Activated T-helper 1 cell treated with Interleukin-2 at 50 U/mL for 16 hours (primary cell): Measurements from ENCODE around the gene SH3PXD2A.
"Not testable (repeated sequence)": the region's sequence is repeated elsewhere in the genome, so short reads cannot be mapped to it uniquely, and the experiment has no call there.

Source experiments
- DNase-seq: peaks from one replicate; pipeline ENCODE4 v3.0.0-alpha.2; 2020; ENCODE audit warnings: low read depth

SH3PXD2A gene

DNA sequence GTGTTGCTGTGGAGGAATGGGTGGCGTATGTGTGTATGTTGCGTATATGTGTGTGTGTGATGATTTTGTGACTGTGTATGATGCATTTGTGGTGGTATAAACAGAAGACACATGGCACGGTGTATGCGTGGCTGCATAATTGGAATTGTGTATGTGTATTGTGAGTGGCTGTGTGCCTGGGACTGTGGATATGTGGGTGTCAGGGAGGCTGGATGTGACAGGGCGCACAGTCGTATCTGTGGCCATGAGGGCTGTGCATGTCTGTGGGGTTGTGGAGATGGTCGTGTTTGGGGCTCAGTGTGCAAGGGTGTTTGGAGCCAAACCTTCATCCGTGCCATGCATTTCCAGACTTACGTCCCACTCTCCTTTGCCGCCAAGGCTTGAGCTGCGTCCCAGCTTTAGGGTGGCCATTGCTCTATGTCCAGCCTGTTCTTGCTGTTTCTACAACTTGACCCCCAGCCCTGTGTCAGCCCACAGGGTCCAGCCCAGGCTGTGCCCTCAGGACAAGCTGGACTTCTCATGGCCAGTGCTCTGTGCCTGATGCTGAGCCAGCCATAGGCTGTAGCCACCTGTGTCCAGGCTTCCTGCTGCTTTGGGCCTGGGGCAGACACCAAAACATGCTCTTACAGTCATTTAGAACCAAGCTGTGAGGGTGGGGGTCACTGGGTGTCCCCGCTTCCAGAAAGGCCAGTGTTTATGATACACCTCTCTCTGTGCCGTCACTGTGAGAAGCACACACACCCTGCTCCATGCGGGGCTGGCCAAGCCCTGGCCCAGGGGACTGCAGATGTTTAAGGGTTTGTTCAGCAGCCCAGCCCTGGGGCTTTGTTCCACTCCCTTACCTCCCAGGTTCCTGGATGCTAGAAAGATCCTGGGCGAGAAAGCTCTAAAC, 234.2 kb downstream of the SH3PXD2A start:
- DNase-seq, result no peak

DNA sequence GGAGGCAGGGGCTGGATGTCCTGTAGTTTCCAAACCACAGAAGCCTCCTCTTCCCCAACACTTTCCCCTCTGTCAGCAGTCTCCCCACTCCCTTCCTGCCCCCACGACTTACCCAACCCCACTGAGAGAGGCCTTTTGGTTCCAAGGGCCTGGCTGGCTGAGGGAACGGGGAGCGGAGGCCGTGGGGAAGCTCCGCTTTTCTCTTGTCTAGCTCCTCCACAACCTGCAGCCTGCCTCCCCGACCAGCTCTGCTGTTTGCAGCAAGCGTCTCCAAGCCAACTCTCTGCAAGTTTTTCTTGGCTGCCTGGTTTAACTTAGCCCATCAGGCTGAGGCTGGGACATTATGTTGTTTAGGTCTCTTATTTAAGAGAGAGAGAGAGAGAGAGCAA, 235.0 kb downstream of the SH3PXD2A start:
- no peak for DNase-seq

- no peak for DNase-seq
Measured at GRCh38 chr10:103619424-103620351, 235.7 kb downstream of the SH3PXD2A start.

GRCh38 chr10:103618575-103619423, 236.6 kb downstream of the SH3PXD2A start:
- no peak for DNase-seq

DNA sequence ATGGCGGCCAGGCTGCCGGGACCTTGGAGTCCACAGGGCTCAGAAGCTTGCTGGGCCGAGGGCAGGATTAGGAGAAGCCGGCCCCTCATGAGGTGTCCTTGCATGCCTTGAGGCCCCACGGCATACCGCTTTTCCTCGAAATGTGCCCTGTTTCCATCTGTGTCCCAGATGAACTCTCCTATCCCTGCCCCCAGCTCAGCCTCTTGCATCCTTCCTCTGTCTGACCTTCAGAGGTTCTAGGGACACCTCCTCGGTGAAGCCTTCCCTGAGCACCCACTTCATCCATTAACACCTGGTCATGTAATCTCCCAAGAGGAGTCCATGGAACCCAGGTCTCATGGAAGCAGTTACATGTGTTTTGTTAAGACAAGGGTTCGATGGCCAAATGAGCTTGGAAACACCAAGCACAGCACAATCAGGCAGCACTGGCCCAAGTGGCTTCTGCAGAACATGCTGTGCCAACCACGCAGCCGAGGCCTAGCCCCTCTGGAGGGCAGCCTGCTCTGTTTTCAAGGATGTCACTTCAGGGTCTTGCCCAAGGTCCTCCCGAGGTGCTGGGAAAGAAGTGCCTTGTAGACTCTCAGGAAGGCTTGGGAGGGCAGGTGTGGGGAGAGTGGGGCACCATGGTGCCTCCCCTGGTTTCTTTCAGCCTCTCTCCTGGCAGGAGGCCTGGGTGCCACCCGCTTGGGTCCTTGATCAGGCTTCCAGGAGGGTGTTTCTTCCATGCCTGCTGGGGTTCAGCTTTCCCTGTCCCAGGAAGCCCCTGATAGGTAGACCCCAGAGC, 237.6 kb downstream of the SH3PXD2A start:
- DNase-seq, result no peak

- no peak for DNase-seq
Measured at GRCh38 chr10:103616705-103617601, 238.4 kb downstream of the SH3PXD2A start.

DNA sequence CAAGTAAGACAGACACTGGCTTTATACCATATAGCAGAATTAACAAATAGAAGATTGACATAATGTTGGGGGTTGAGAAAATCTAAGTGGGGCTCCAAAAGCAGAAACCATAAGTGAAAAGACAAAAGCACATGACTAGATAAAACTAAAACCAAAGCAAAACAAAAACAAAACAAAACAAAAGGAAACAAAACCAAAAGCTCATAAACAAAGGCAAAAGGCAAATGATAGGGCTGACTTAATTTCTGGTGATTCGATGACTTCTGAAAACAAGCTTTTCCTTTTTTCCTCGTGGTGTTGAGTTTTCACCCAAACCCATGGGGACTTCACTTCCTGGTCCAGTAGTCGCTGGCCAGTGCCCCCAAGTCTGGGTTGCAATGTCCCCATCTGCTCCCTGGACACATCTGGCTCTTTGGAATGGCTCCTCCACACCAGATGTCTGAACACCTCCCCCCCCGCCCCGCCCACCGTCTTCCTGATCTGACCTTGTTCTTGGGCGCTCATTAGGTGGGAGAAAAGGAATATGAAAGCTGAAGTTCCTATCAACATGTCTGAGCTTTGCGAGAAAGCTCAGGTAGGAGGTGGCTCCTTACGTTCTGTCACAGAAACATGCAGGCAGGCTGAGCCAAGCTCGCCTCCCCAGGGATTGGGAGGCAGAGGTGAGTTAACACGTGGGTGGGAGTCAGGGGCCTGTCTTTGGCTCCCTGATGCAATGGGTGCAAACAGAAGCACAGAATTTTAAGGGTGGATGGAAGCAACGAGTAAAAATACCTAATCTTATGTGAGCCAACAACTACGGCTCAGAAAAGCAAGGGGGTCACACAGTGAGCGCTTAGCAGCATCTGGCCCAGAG, 240.8 kb downstream of the SH3PXD2A start:
- no peak for DNase-seq

- DNase-seq, result no peak
Measured at GRCh38 chr10:103613616-103614015, 241.8 kb downstream of the SH3PXD2A start.

DNA sequence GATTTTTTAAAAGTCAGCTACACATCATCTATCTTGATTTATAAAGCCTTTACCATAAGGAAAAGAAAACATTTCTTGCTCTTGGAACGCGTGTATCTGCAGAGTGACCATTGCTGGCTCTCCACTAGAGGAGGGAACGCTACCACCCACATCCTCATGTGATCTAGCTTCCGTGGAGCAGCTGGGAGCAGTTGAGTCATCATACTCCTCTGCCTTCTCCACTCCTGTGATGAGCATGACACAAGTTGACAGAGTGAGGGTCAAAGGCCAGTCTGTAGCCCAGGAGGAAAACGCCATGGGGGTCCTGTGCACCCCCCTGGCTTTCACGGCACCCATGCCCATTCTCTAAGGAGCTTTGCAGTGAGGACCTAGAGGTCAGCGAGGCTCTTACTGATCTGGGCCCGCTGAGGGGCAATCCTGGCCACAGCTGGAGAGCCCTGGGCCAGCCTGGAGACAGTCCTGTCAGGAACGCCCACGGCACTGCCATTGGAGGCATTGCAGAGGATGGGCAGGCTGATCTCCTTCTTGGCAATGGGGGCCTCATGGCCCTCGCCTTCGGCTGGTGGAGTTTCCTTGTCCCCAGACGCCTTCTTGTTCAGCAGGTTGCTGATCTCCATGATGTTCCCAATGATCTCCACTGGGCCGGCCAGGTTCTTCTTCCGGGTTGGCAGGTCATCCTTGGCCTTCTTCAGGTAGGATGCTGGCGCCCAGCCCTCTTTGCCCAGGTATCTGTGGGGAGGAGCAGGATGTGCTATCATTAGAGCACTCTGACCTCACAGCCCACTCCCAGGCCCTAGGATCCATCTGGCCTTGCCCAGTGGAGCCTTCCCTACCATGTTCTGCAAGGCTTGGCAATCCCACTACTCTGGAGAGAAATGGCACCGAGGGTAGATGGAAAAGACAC, 242.7 kb downstream of the SH3PXD2A start:
- DNase-seq, result no peak

GRCh38 chr10:103610921-103611511, 244.4 kb downstream of the SH3PXD2A start:
- no peak for DNase-seq

DNA sequence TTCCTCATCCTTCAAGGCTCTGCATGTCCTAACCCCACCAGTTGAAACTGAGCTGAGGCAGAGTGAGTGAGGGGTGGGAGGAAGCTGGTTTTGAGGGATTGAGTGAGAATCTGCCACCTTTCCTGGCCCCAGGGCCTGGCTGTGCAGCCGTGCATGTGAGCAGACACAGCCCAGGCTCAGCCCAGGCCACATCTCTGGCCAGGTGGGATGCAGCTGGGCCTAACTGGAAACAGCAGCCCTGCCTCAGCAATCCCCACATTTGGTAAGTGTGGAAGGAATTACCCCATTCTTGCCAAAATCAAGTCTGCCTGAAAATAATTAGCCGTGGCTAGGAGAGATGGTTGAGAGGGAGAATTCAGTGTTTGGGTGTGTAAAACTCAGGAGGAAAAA, 245.3 kb downstream of the SH3PXD2A start:
- DNase-seq, result no peak

GRCh38 chr10:103609231-103610082, 245.9 kb downstream of the SH3PXD2A start:
- no peak for DNase-seq

GRCh38 chr10:103608056-103608455, 247.3 kb downstream of the SH3PXD2A start:
- not testable (repeated sequence) for DNase-seq

- not testable (repeated sequence) for DNase-seq
Measured at GRCh38 chr10:103607051-103607450, 248.3 kb downstream of the SH3PXD2A start.

DNA sequence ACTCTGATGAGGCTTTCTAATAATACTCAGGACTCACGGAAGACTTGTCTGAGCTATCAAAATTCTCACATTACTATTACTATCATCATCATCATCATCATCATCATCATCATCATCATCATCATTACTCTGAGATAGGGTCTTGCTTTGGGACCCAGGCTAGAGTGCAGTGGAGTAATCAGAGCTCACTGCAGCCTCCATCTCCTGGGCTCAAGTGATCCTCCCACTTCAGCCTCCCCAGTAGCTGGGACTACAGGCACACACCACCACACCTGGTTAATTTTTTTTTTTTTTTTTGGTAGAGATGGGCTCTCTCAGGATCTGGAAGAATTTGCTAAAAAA, 249.3 kb downstream of the SH3PXD2A start:
- DNase-seq, result not testable (repeated sequence)

DNA sequence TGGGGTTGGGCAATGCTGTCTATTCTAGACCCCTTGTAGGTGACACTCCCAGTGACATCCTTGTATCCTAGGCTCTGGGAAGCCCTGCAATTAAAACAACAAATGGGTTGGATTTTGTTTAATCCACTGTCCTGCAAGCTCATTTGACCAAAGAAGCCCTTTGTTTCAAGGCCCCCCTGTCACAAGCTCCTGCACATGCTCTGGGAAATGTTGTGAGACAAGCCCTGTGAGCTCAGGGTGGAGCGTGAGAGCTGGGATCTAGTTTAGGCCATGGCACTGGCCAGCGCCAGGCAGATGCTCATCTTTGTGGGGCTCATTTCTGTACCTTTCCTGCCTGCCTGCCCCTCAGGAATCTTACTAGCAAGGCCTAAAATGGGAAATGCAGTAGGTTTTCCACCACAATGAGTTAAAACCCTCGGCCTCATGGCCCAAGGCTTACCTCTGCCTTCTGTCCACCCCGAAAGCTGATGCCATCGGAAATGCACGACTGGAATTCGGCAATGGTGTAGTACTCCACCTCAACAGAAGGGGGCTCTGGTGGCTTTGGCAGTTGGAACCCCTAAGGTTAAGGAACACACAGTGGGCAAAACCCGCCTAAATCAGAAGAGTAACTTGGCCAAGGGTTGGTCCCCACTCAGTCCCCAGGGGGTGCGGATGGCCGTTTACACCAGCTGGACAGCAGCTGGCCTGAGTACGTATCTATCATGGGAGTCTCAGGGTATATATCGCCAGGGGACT, 249.8 kb downstream of the SH3PXD2A start:
- DNase-seq, result no peak
